ENCODE results near the gene SLC41A2.

GRCh38 chr12:104985206-104985605, 27.1 kb upstream of the SLC41A2 start:
- TF ChIP-seq CTCF (IDR thresholded peaks at IDR 0.05): no peak
- no peak for TF ChIP-seq FOXP1 (CRISPR knock-in tag; IDR thresholded peaks at IDR 0.05; ENCODE audit: borderline replicate concordance)
- no peak for TF ChIP-seq USF2 (CRISPR knock-in tag; IDR thresholded peaks at IDR 0.05)
- TF ChIP-seq, protein P1, sequence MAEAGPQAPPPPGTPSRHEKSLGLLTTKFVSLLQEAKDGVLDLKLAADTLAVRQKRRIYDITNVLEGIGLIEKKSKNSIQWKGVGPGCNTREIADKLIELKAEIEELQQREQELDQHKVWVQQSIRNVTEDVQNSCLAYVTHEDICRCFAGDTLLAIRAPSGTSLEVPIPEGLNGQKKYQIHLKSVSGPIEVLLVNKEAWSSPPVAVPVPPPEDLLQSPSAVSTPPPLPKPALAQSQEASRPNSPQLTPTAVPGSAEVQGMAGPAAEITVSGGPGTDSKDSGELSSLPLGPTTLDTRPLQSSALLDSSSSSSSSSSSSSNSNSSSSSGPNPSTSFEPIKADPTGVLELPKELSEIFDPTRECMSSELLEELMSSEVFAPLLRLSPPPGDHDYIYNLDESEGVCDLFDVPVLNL (CRISPR knock-in tag; IDR thresholded peaks at IDR 0.05; ENCODE audit: borderline replicate concordance, low read depth): no peak
- TF ChIP-seq, protein P2, sequence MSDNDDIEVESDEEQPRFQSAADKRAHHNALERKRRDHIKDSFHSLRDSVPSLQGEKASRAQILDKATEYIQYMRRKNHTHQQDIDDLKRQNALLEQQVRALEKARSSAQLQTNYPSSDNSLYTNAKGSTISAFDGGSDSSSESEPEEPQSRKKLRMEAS (CRISPR knock-in tag; IDR thresholded peaks at IDR 0.05): no peak
- TF ChIP-seq JUN (CRISPR knock-in tag; IDR thresholded peaks at IDR 0.05): no peak
- TF ChIP-seq FOXP4 (CRISPR knock-in tag; IDR thresholded peaks at IDR 0.05): no peak
- TF ChIP-seq, protein P3, sequence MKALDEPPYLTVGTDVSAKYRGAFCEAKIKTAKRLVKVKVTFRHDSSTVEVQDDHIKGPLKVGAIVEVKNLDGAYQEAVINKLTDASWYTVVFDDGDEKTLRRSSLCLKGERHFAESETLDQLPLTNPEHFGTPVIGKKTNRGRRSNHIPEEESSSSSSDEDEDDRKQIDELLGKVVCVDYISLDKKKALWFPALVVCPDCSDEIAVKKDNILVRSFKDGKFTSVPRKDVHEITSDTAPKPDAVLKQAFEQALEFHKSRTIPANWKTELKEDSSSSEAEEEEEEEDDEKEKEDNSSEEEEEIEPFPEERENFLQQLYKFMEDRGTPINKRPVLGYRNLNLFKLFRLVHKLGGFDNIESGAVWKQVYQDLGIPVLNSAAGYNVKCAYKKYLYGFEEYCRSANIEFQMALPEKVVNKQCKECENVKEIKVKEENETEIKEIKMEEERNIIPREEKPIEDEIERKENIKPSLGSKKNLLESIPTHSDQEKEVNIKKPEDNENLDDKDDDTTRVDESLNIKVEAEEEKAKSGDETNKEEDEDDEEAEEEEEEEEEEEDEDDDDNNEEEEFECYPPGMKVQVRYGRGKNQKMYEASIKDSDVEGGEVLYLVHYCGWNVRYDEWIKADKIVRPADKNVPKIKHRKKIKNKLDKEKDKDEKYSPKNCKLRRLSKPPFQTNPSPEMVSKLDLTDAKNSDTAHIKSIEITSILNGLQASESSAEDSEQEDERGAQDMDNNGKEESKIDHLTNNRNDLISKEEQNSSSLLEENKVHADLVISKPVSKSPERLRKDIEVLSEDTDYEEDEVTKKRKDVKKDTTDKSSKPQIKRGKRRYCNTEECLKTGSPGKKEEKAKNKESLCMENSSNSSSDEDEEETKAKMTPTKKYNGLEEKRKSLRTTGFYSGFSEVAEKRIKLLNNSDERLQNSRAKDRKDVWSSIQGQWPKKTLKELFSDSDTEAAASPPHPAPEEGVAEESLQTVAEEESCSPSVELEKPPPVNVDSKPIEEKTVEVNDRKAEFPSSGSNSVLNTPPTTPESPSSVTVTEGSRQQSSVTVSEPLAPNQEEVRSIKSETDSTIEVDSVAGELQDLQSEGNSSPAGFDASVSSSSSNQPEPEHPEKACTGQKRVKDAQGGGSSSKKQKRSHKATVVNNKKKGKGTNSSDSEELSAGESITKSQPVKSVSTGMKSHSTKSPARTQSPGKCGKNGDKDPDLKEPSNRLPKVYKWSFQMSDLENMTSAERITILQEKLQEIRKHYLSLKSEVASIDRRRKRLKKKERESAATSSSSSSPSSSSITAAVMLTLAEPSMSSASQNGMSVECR (CRISPR knock-in tag; IDR thresholded peaks at IDR 0.05; ENCODE audit: borderline replicate concordance): no peak
- no peak for TF ChIP-seq NR3C1 (CRISPR knock-in tag; conservative IDR thresholded peaks at IDR 0.05; ENCODE audit: low read depth)
- no peak for TF ChIP-seq GABPB1 (CRISPR knock-in tag; IDR thresholded peaks at IDR 0.05)
